Hepatocyte (in vitro differentiated cells): ENCODE results near the gene AMOTL1. TPM values are rescaled to one million over a fixed set of nuclear protein-coding genes. Genes with fewer than 3 reads are reported as not detected.

Experiments used
- DNase-seq: peaks from one replicate; pipeline ENCODE4 v3.0.0-alpha.2; 2016; ENCODE audit warnings: low spot score
- H2AFZ ChIP-seq: fragments of 200-600 bp; sonication (generic); 2 replicates; pipeline ENCODE4 v1.6.0; 2016; ENCODE audit warnings: antibody characterized with exemption, mild to moderate bottlenecking
- H3K27ac ChIP-seq: fragments of 200-600 bp; sonication (generic); 2 replicates; pipeline ENCODE4 v1.5.1; 2016; ENCODE audit warnings: mild to moderate bottlenecking
- H3K27me3 ChIP-seq: fragments of 200-600 bp; sonication (generic); 2 replicates; pipeline ENCODE4 v1.6.1; 2016
- H3K36me3 ChIP-seq: fragments of 200-600 bp; sonication (generic); replicated peaks from 2 replicates; pipeline ENCODE4 v1.5.1; 2016; ENCODE audit warnings: low read depth; ENCODE audit not compliant: insufficient read depth
- H3K4me1 ChIP-seq: fragments of 200-600 bp; sonication (generic); 2 replicates; pipeline ENCODE4 v1.5.1; 2016; ENCODE audit warnings: mild to moderate bottlenecking, moderate library complexity; ENCODE audit not compliant: insufficient read depth
- H3K4me2 ChIP-seq: fragments of 200-600 bp; sonication (generic); 2 replicates; pipeline ENCODE4 v1.6.0; 2016
- H3K4me3 ChIP-seq: fragments of 200-600 bp; sonication (generic); 2 replicates; pipeline ENCODE4 v1.5.1; 2016; ENCODE audit warnings: mild to moderate bottlenecking
- H3K79me2 ChIP-seq: fragments of 200-600 bp; sonication (generic); 2 replicates; pipeline ENCODE4 v1.6.0; 2017; ENCODE audit warnings: mild to moderate bottlenecking
- H3K9me2 ChIP-seq: fragments of 200-600 bp; sonication (generic); replicated peaks from 2 replicates; pipeline ENCODE4 v1.6.0; 2017; ENCODE audit warnings: mild to moderate bottlenecking; ENCODE audit not compliant: insufficient read depth
- H3K9me3 ChIP-seq: fragments of 200-600 bp; sonication (generic); 2 replicates; pipeline ENCODE4 v1.5.1; 2016; ENCODE audit warnings: low read depth, mild to moderate bottlenecking
- H4K20me1 ChIP-seq: fragments of 200-600 bp; sonication (generic); 2 replicates; pipeline ENCODE4 v1.6.0; 2016; ENCODE audit warnings: mild to moderate bottlenecking; ENCODE audit not compliant: insufficient read depth, poor library complexity, severe bottlenecking
- CTCF ChIP-seq: fragments of 200-600 bp; sonication (generic); IDR thresholded peaks from 2 replicates; pipeline ENCODE4 v1.5.1; 2016; ENCODE audit warnings: antibody characterized with exemption, mild to moderate bottlenecking; ENCODE audit not compliant: poor library complexity
- EZH2 ChIP-seq: fragments of 200-600 bp; sonication (generic); IDR thresholded peaks from 2 replicates; pipeline ENCODE4 v1.6.1; 2016; ENCODE audit warnings: antibody characterized with exemption, mild to moderate bottlenecking, borderline replicate concordance
- EZH2phosphoT487 ChIP-seq: fragments of 200-600 bp; sonication (generic); IDR thresholded peaks from one replicate; pipeline ENCODE4 v1.6.1; 2018; ENCODE audit warnings: antibody characterized with exemption, mild to moderate bottlenecking, low read depth, moderate library complexity; ENCODE audit not compliant: unreplicated experiment, severe bottlenecking
- WGBS: methylation state at CpG from one replicate; pipeline ENCODE4 v1.1.6; 2016; ENCODE audit warnings: low lambda C conversion rate; ENCODE audit errors: missing lambda C conversion rate; 5-methylcytosine and 5-hydroxymethylcytosine counted together
- polyA plus RNA-seq: library from polyadenylated mRNA; unstranded; fragments of >200 nt; fragmentation: Nextera tagmentation; extraction: Ambion mirVana; gene quantifications from 2 replicates; pipeline ENCODE4 v1.2.1, GENCODE V29; 2016
- total RNA-seq: library from RNA; depleted of rRNA; stranded (reverse); fragments of >200 nt; gene quantifications from 2 replicates; pipeline ENCODE4 v1.2.3, GENCODE V29; 2014

AMOTL1 gene
- total and polyA plus RNA-seq, 2 experiments from 2014 or later = 23.8 to 57.7 TPM

DNA sequence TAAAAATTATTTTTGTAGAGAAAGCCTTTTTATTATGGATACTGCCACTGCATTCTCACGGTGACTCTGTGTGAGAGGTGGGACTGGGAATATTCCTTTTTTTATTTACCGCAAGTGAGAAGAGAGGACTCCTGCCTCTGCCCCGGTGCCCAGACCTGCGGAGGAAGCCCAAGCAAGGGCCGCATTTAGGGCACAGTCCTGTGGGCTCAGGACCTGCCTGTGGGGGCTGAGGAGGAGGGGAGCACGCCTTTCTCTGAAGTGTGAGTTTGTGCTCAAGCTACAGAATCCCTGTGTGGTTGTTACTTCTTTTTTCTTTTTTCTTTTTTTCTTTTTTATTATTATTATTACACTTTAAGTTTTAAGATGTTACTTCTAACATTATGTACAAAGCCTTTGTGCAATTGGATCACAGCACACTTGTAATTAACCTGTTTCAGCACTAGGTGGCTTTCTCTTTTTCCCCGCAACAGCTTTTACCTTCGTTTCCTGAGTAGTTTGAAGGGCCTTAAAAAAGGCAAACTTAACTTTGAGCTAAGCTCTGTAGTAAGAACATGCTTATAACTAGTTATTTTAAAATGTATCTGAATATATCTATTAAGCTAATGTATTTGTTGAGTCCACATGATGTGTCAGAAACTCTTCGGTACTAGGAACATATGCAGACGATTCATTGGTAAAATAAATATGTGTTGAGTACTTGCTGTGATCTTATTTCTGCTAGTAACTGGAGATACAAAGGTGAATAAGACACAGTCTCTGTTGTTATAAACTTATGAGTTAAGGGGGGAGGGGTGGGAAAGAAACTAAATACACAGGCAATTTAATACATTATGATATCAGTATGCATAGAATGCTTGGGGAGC, 18.3 kb downstream of the AMOTL1 start:
- H3K36me3 ChIP-seq = no peaks in the 10 kb centered on the region
- no peak overlapping the region for H3K4me3 ChIP-seq
- DNase-seq = no peak
- peaks cover 41% of the 10 kb centered on the region for H3K4me1 ChIP-seq
- TF ChIP-seq CTCF (peak; percentile 53), EZH2phosphoT487 (no peak)
- H3K27me3 ChIP-seq = no peaks in the 10 kb centered on the region
- peaks cover 82% of the 10 kb centered on the region for H4K20me1 ChIP-seq
- H3K79me2 ChIP-seq = peaks cover 95% of the 10 kb centered on the region
- 59% methylated on average over 10 of the region's 10 CpGs for WGBS
- H2AFZ ChIP-seq = no peak overlapping the region
- peak overlapping the region; percentile 49 for H3K27ac ChIP-seq
- H3K9me2 ChIP-seq = no peaks in the 10 kb centered on the region
- peak overlapping the region; percentile 7 for H3K4me2 ChIP-seq
- no peaks in the 10 kb centered on the region for H3K9me3 ChIP-seq

- H3K4me3 ChIP-seq = no peak overlapping the region
- 89% methylated on average over 5 of the region's 5 CpGs for WGBS
- H3K79me2 ChIP-seq = peaks cover 95% of the 10 kb centered on the region
- peak overlapping the region; percentile 84 for H3K27ac ChIP-seq
- H2AFZ ChIP-seq = no peak overlapping the region
- peak overlapping the region; percentile 46 for H3K4me2 ChIP-seq
- DNase-seq = peak; percentile 48
- peaks cover 44% of the 10 kb centered on the region for H3K4me1 ChIP-seq
- no peaks in the 10 kb centered on the region for H3K9me2 ChIP-seq
- no peaks in the 10 kb centered on the region for H3K9me3 ChIP-seq
- H3K27me3 ChIP-seq = no peaks in the 10 kb centered on the region
- TF ChIP-seq EZH2 = no peak
- no peak for TF ChIP-seq CTCF
- TF ChIP-seq EZH2phosphoT487 = no peak
- H4K20me1 ChIP-seq = peaks cover 81% of the 10 kb centered on the region
- no peaks in the 10 kb centered on the region for H3K36me3 ChIP-seq
Observed at GRCh38 chr11:94787801-94788200, 19.6 kb downstream of the AMOTL1 start.

DNA sequence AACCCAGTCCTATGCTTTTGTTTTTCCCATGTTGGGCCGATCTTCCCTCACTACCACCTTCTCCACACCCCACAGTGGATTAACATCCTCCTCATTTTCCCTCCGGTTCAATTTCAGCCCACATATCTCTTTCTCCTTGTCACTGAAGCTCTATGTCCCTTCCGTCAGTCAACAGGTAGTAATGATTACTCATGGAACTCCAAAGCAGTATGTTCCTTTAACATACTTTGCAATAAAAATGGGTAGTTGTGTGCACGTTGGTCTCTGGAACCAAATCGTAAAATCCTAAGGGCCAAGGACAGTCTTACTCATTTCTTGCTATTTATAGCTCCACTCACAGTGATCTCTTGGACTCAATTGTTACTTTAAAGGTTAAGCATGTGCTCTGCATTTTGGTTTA, 20.2 kb downstream of the AMOTL1 start:
- H3K27me3 ChIP-seq = no peaks in the 10 kb centered on the region
- H3K4me2 ChIP-seq = peak overlapping the region; percentile 53
- 55% methylated on average over 5 of the region's 5 CpGs for WGBS
- peaks cover 44% of the 10 kb centered on the region for H3K4me1 ChIP-seq
- H3K27ac ChIP-seq = peak overlapping the region; percentile 84
- TF ChIP-seq EZH2 (no peak), CTCF (no peak), EZH2phosphoT487 (no peak)
- H2AFZ ChIP-seq = no peak overlapping the region
- DNase-seq = peak; percentile 49
- peaks cover 82% of the 10 kb centered on the region for H4K20me1 ChIP-seq
- no peak overlapping the region for H3K4me3 ChIP-seq
- peaks cover 95% of the 10 kb centered on the region for H3K79me2 ChIP-seq
- no peaks in the 10 kb centered on the region for H3K9me3 ChIP-seq
- no peaks in the 10 kb centered on the region for H3K36me3 ChIP-seq
- no peaks in the 10 kb centered on the region for H3K9me2 ChIP-seq
